Measurements from ENCODE around the gene SRC. TPM values are rescaled to one million over a fixed set of nuclear protein-coding genes. Genes with fewer than 3 reads are reported as not detected.
"Not testable (repeated sequence)": the region's sequence is repeated elsewhere in the genome, so short reads cannot be mapped to it uniquely, and the experiment has no call there.

SRC gene
- total RNA-seq, 2 donors from 2014 or later: 25.9 to 35.3 TPM

GRCh38 chr20:37369846-37370245 is 23.9 kb downstream of the SRC start:
- intact Hi-C loops (cut with DNase I): no loop called here
- 87 to 92% methylated on average over 8 of the region's 8 CpGs for WGBS, 2 donors
- no peak for ATAC-seq
- Histone ChIP-seq H3K4me1 (no peaks in the 10 kb centered on the region), H3K36me3 (replicated peaks in 1 of 2; ENCODE audit: insufficient read depth in 1 of 2, low read depth in 2 of 2) (no peaks in the 10 kb centered on the region), H3K27me3 (no peaks in the 10 kb centered on the region), H3K4me3 (no peak overlapping the region), H3K27ac (no peak overlapping the region), H3K9me3 (no peaks in the 10 kb centered on the region)
- TF ChIP-seq POLR2A (IDR thresholded peaks at IDR 0.05): no peak
- TF ChIP-seq CTCF (IDR thresholded peaks at IDR 0.05): no peak
- DNase-seq: no peak

GRCh38 chr20:37371845-37372244 is 25.9 kb downstream of the SRC start:
- ATAC-seq; H3K27me3 ChIP-seq; H3K4me1 ChIP-seq; H3K36me3 ChIP-seq (replicated peaks in 1 of 2; ENCODE audit: insufficient read depth in 1 of 2, low read depth in 2 of 2); intact Hi-C loops (cut with DNase I); H3K27ac ChIP-seq; H3K9me3 ChIP-seq; H3K4me3 ChIP-seq: not testable (repeated sequence)
- peak in 1 of 4 donors; percentile 2 for DNase-seq
- WGBS, 2 donors: 96 to 97% methylated on average over 9 of the region's 9 CpGs

GRCh38 chr20:37372441-37372840 is 26.5 kb downstream of the SRC start:
- no peaks in the 10 kb centered on the region for H3K9me3 ChIP-seq
- ATAC-seq (no peak), DNase-seq (no peak)
- no peaks in the 10 kb centered on the region for H3K27me3 ChIP-seq
- no peak for TF ChIP-seq POLR2A (IDR thresholded peaks at IDR 0.05)
- no peak overlapping the region for H3K27ac ChIP-seq
- H3K36me3 ChIP-seq (replicated peaks in 1 of 2; ENCODE audit: insufficient read depth in 1 of 2, low read depth in 2 of 2): no peaks in the 10 kb centered on the region
- intact Hi-C loops (cut with DNase I): no loop called here
- WGBS, 2 donors: 94 to 97% methylated on average over 3 of the region's 3 CpGs
- H3K4me1 ChIP-seq: no peaks in the 10 kb centered on the region
- no peak overlapping the region for H3K4me3 ChIP-seq

- intact Hi-C loops (cut with DNase I): no loop called here
Measured at GRCh38 chr20:37373020-37373598, 27.2 kb downstream of the SRC start.

GRCh38 chr20:37375227-37375626 is 29.3 kb downstream of the SRC start:
- H3K27ac ChIP-seq: no peak overlapping the region
- H3K27me3 ChIP-seq: no peaks in the 10 kb centered on the region
- no peak overlapping the region for H3K4me3 ChIP-seq
- 97 to 100% methylated on average over 4 of the region's 4 CpGs for WGBS, 2 donors
- intact Hi-C loops (cut with DNase I): no loop called here
- H3K4me1 ChIP-seq: peaks cover 12% of the 10 kb centered on the region
- no peaks in the 10 kb centered on the region for H3K36me3 ChIP-seq (replicated peaks in 1 of 2; ENCODE audit: insufficient read depth in 1 of 2, low read depth in 2 of 2)
- no peak for DNase-seq
- TF ChIP-seq CTCF (IDR thresholded peaks at IDR 0.05): no peak
- no peak for ATAC-seq
- H3K9me3 ChIP-seq: no peaks in the 10 kb centered on the region

More at GRCh38 chr20:37373020-37373598, 27.2 kb downstream of the SRC start:
- Histone ChIP-seq H3K4me1 (no peaks in the 10 kb centered on the region), H3K27me3 (no peaks in the 10 kb centered on the region), H3K36me3 (replicated peaks in 1 of 2; ENCODE audit: insufficient read depth in 1 of 2, low read depth in 2 of 2) (no peaks in the 10 kb centered on the region), H3K27ac (no peak overlapping the region), H3K9me3 (no peaks in the 10 kb centered on the region), H3K4me3 (no peak overlapping the region)
- ATAC-seq: no peak
- no peak for TF ChIP-seq POLR2A (IDR thresholded peaks at IDR 0.05)
- peak in 1 of 7 experiments; percentile 8 for TF ChIP-seq CTCF (IDR thresholded peaks at IDR 0.05)
- no peak for DNase-seq
- 88 to 90% methylated on average over 10 of the region's 10 CpGs for whole genome bisulfite sequencing, 2 donors

GRCh38 chr20:37376324-37376723 is 30.4 kb downstream of the SRC start:
- DNase-seq (no peak), ATAC-seq (no peak)
- Histone ChIP-seq H3K36me3 (replicated peaks in 1 of 2; ENCODE audit: insufficient read depth in 1 of 2, low read depth in 2 of 2) (no peaks in the 10 kb centered on the region), H3K27me3 (no peaks in the 10 kb centered on the region), H3K9me3 (no peaks in the 10 kb centered on the region), H3K4me1 (peaks cover 22% of the 10 kb centered on the region), H3K4me3 (no peak overlapping the region), H3K27ac (no peak overlapping the region)
- TF ChIP-seq CTCF (IDR thresholded peaks at IDR 0.05) (no peak), POLR2A (IDR thresholded peaks at IDR 0.05) (no peak)
- WGBS, 2 donors: 91% methylated on average over 4 of the region's 4 CpGs
- intact Hi-C loops (cut with DNase I): no loop called here

All from body of pancreas (tissue), 4 donors.